ENCODE measurements around the gene SUPV3L1. TPM values are rescaled to one million over a fixed set of nuclear protein-coding genes. Genes with fewer than 3 reads are reported as not detected.
A peak's percentile ranks its signal among the peaks of the same experiment; 100 is the strongest.

The SUPV3L1 gene
- total RNA-seq, 1 donor from 2014 or later = 46.6 TPM

GRCh38 chr10:69145329-69145728, 34.7 kb upstream of the SUPV3L1 start:
- DNase-seq (ENCODE audit: low read depth) (no peak), FAIRE-seq (no peak)
- TF ChIP-seq CTCF (IDR thresholded peaks at IDR 0.05; ENCODE audit: insufficient read depth, low read length, severe bottlenecking) = no peak
- H3K36me3 ChIP-seq (ENCODE audit: control insufficient read depth, insufficient read depth, low read length) = no peaks in the 10 kb centered on the region
- no peaks in the 10 kb centered on the region for H3K27me3 ChIP-seq (ENCODE audit: control insufficient read depth, insufficient read depth, low read length)
- H3K4me3 ChIP-seq (ENCODE audit: low read depth, low read length) = no peak overlapping the region

- no peak for DNase-seq (ENCODE audit: low read depth)
- no peak overlapping the region for H3K4me3 ChIP-seq (ENCODE audit: low read depth, low read length)
- no peaks in the 10 kb centered on the region for H3K27me3 ChIP-seq (ENCODE audit: control insufficient read depth, insufficient read depth, low read length)
- no peak for TF ChIP-seq CTCF (IDR thresholded peaks at IDR 0.05; ENCODE audit: insufficient read depth, low read length, severe bottlenecking)
- no peak for FAIRE-seq
- H3K36me3 ChIP-seq (ENCODE audit: control insufficient read depth, insufficient read depth, low read length) = no peaks in the 10 kb centered on the region
Measured at GRCh38 chr10:69145864-69146263, 34.2 kb upstream of the SUPV3L1 start.

- no peak for TF ChIP-seq CTCF (IDR thresholded peaks at IDR 0.05; ENCODE audit: insufficient read depth, low read length, severe bottlenecking)
- DNase-seq (ENCODE audit: low read depth) (no peak), FAIRE-seq (no peak)
- H3K36me3 ChIP-seq (ENCODE audit: control insufficient read depth, insufficient read depth, low read length) = no peaks in the 10 kb centered on the region
- no peaks in the 10 kb centered on the region for H3K27me3 ChIP-seq (ENCODE audit: control insufficient read depth, insufficient read depth, low read length)
- no peak overlapping the region for H3K4me3 ChIP-seq (ENCODE audit: low read depth, low read length)
Measured at GRCh38 chr10:69146759-69147158, 33.3 kb upstream of the SUPV3L1 start.

GRCh38 chr10:69151984-69152383, 28.1 kb upstream of the SUPV3L1 start:
- Histone ChIP-seq H3K36me3 (ENCODE audit: control insufficient read depth, insufficient read depth, low read length) (no peaks in the 10 kb centered on the region), H3K27me3 (ENCODE audit: control insufficient read depth, insufficient read depth, low read length) (no peaks in the 10 kb centered on the region), H3K4me3 (ENCODE audit: low read depth, low read length) (no peak overlapping the region)
- FAIRE-seq (no peak), DNase-seq (ENCODE audit: low read depth) (no peak)
- no peak for TF ChIP-seq CTCF (IDR thresholded peaks at IDR 0.05; ENCODE audit: insufficient read depth, low read length, severe bottlenecking)

GRCh38 chr10:69153227-69153626, 26.8 kb upstream of the SUPV3L1 start:
- no peak overlapping the region for H3K4me3 ChIP-seq (ENCODE audit: low read depth, low read length)
- FAIRE-seq (no peak), DNase-seq (ENCODE audit: low read depth) (no peak)
- no peaks in the 10 kb centered on the region for H3K27me3 ChIP-seq (ENCODE audit: control insufficient read depth, insufficient read depth, low read length)
- no peak for TF ChIP-seq CTCF (IDR thresholded peaks at IDR 0.05; ENCODE audit: insufficient read depth, low read length, severe bottlenecking)
- peaks cover 3% of the 10 kb centered on the region for H3K36me3 ChIP-seq (ENCODE audit: control insufficient read depth, insufficient read depth, low read length)

- no peak overlapping the region for H3K4me3 ChIP-seq (ENCODE audit: low read depth, low read length)
- H3K36me3 ChIP-seq (ENCODE audit: control insufficient read depth, insufficient read depth, low read length) = peaks cover 4% of the 10 kb centered on the region
- DNase-seq (ENCODE audit: low read depth) (peak; percentile 9), FAIRE-seq (no peak)
- H3K27me3 ChIP-seq (ENCODE audit: control insufficient read depth, insufficient read depth, low read length) = no peaks in the 10 kb centered on the region
- no peak for TF ChIP-seq CTCF (IDR thresholded peaks at IDR 0.05; ENCODE audit: insufficient read depth, low read length, severe bottlenecking)
Measured at GRCh38 chr10:69160809-69161241, 19.2 kb upstream of the SUPV3L1 start.

Measured in bronchial epithelial cell (primary cell).